CD4-positive, alpha-beta T cell treated with Interleukin-1 beta for 1 hour (primary cell): ENCODE data around the gene KIF23.
"Not testable (repeated sequence)": the region's sequence is repeated elsewhere in the genome, so short reads cannot be mapped to it uniquely, and the experiment has no call there.

Experiments
- DNase-seq, 2 donors: peaks; one replicate each; pipeline ENCODE4 v3.0.0-alpha.2; 2020 to 2022

The KIF23 gene

GRCh38 chr15:69439623-69440022 is 25.5 kb downstream of the KIF23 start:
- no peak for DNase-seq

- DNase-seq: no peak
Observed at GRCh38 chr15:69443032-69443611, 29.0 kb downstream of the KIF23 start.

GRCh38 chr15:69444686-69445085 is 30.5 kb downstream of the KIF23 start:
- DNase-seq: no peak

GRCh38 chr15:69446953-69447352 is 32.8 kb downstream of the KIF23 start:
- no peak for DNase-seq

GRCh38 chr15:69450221-69450620 is 36.1 kb downstream of the KIF23 start:
- not testable (repeated sequence) for DNase-seq

- no peak for DNase-seq
Observed at GRCh38 chr15:69450968-69451695, 37.0 kb downstream of the KIF23 start.

GRCh38 chr15:69451951-69452691 is 38.0 kb downstream of the KIF23 start:
- no peak for DNase-seq

- DNase-seq: peak; percentile 96
Observed at GRCh38 chr15:69452692-69453521, 38.8 kb downstream of the KIF23 start, which contains the start of gene RPLP1. Gene RPLP1 (plus strand): TSS chr15:69452818. CDS start chr15:69452949, 131 bp downstream.

- DNase-seq: no peak
Observed at GRCh38 chr15:69454953-69455352, 40.8 kb downstream of the KIF23 start.

- no peak for DNase-seq
Observed at GRCh38 chr15:69456208-69457166, 42.3 kb downstream of the KIF23 start.

GRCh38 chr15:69457304-69458280 is 43.4 kb downstream of the KIF23 start:
- DNase-seq: no peak

- DNase-seq: no peak
Observed at GRCh38 chr15:69459066-69459465, 44.9 kb downstream of the KIF23 start.

- DNase-seq: no peak
Observed at GRCh38 chr15:69460481-69460880, 46.3 kb downstream of the KIF23 start.

- no peak for DNase-seq
Observed at GRCh38 chr15:69462030-69462492, 47.9 kb downstream of the KIF23 start.

GRCh38 chr15:69462493-69463181 is 48.5 kb downstream of the KIF23 start:
- DNase-seq: peak; percentile 93 to 95

GRCh38 chr15:69463182-69463756 is 49.1 kb downstream of the KIF23 start:
- DNase-seq: no peak

- DNase-seq: no peak
Observed at GRCh38 chr15:69465253-69465652, 51.1 kb downstream of the KIF23 start.

- no peak for DNase-seq
Observed at GRCh38 chr15:69466733-69467132, 52.6 kb downstream of the KIF23 start.

GRCh38 chr15:69467636-69468035 is 53.5 kb downstream of the KIF23 start:
- no peak for DNase-seq
